ENCODE measurements around the gene TMEM239.

TMEM239 gene

GRCh38 chr20:2804041-2804828, 11.9 kb upstream of the TMEM239 start:
- no peak for TF ChIP-seq RARB (CRISPR knock-in tag; IDR thresholded peaks at IDR 0.05)
- TF ChIP-seq ZNF565 (CRISPR knock-in tag; conservative IDR thresholded peaks at IDR 0.05; ENCODE audit: low read depth) = no peak
- no peak for TF ChIP-seq TCF4 (CRISPR knock-in tag; IDR thresholded peaks at IDR 0.05; ENCODE audit: borderline replicate concordance)
- TF ChIP-seq ZC3H10 (CRISPR knock-in tag; IDR thresholded peaks at IDR 0.05) = no peak
- no peak for TF ChIP-seq CREB5 (CRISPR knock-in tag; IDR thresholded peaks at IDR 0.05; ENCODE audit: low read depth)
- TF ChIP-seq CSDC2 (CRISPR knock-in tag; IDR thresholded peaks at IDR 0.05) = no peak
- no peak for TF ChIP-seq ISL1 (CRISPR knock-in tag; IDR thresholded peaks at IDR 0.05)
- TF ChIP-seq ESRRG (CRISPR knock-in tag; IDR thresholded peaks at IDR 0.05) = no peak
- TF ChIP-seq ZFP3 (CRISPR knock-in tag; IDR thresholded peaks at IDR 0.05) = no peak
- TF ChIP-seq OSR1 (CRISPR knock-in tag; IDR thresholded peaks at IDR 0.05) = no peak
- ATAC-seq = no peak

GRCh38 chr20:2804852-2805688, 11.1 kb upstream of the TMEM239 start:
- no peak for TF ChIP-seq ESRRG (CRISPR knock-in tag; IDR thresholded peaks at IDR 0.05)
- no peak for TF ChIP-seq SNAI2 (CRISPR knock-in tag; IDR thresholded peaks at IDR 0.05)
- TF ChIP-seq BACH2 (CRISPR knock-in tag; IDR thresholded peaks at IDR 0.05; ENCODE audit: borderline replicate concordance) = no peak
- TF ChIP-seq, protein P1, sequence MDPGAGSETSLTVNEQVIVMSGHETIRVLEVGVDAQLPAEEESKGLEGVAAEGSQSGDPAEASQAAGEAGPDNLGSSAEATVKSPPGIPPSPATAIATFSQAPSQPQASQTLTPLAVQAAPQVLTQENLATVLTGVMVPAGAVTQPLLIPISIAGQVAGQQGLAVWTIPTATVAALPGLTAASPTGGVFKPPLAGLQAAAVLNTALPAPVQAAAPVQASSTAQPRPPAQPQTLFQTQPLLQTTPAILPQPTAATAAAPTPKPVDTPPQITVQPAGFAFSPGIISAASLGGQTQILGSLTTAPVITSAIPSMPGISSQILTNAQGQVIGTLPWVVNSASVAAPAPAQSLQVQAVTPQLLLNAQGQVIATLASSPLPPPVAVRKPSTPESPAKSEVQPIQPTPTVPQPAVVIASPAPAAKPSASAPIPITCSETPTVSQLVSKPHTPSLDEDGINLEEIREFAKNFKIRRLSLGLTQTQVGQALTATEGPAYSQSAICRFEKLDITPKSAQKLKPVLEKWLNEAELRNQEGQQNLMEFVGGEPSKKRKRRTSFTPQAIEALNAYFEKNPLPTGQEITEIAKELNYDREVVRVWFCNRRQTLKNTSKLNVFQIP (CRISPR knock-in tag; IDR thresholded peaks at IDR 0.05; ENCODE audit: borderline replicate concordance, low read depth) = no peak
- no peak for TF ChIP-seq ISL1 (CRISPR knock-in tag; IDR thresholded peaks at IDR 0.05)
- TF ChIP-seq, protein P2, sequence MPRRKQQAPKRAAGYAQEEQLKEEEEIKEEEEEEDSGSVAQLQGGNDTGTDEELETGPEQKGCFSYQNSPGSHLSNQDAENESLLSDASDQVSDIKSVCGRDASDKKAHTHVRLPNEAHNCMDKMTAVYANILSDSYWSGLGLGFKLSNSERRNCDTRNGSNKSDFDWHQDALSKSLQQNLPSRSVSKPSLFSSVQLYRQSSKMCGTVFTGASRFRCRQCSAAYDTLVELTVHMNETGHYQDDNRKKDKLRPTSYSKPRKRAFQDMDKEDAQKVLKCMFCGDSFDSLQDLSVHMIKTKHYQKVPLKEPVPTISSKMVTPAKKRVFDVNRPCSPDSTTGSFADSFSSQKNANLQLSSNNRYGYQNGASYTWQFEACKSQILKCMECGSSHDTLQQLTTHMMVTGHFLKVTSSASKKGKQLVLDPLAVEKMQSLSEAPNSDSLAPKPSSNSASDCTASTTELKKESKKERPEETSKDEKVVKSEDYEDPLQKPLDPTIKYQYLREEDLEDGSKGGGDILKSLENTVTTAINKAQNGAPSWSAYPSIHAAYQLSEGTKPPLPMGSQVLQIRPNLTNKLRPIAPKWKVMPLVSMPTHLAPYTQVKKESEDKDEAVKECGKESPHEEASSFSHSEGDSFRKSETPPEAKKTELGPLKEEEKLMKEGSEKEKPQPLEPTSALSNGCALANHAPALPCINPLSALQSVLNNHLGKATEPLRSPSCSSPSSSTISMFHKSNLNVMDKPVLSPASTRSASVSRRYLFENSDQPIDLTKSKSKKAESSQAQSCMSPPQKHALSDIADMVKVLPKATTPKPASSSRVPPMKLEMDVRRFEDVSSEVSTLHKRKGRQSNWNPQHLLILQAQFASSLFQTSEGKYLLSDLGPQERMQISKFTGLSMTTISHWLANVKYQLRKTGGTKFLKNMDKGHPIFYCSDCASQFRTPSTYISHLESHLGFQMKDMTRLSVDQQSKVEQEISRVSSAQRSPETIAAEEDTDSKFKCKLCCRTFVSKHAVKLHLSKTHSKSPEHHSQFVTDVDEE (CRISPR knock-in tag; IDR thresholded peaks at IDR 0.05) = no peak
- TF ChIP-seq ZNF70 (CRISPR knock-in tag; IDR thresholded peaks at IDR 0.05) = no peak
- TF ChIP-seq ZNF565 (CRISPR knock-in tag; conservative IDR thresholded peaks at IDR 0.05; ENCODE audit: low read depth) = no peak
- TF ChIP-seq ZFP30 (CRISPR knock-in tag; IDR thresholded peaks at IDR 0.05) = no peak
- no peak for TF ChIP-seq TOX (CRISPR knock-in tag; IDR thresholded peaks at IDR 0.05; ENCODE audit: borderline replicate concordance)
- no peak for ATAC-seq

- no peak for ATAC-seq
- TF ChIP-seq, protein P3, sequence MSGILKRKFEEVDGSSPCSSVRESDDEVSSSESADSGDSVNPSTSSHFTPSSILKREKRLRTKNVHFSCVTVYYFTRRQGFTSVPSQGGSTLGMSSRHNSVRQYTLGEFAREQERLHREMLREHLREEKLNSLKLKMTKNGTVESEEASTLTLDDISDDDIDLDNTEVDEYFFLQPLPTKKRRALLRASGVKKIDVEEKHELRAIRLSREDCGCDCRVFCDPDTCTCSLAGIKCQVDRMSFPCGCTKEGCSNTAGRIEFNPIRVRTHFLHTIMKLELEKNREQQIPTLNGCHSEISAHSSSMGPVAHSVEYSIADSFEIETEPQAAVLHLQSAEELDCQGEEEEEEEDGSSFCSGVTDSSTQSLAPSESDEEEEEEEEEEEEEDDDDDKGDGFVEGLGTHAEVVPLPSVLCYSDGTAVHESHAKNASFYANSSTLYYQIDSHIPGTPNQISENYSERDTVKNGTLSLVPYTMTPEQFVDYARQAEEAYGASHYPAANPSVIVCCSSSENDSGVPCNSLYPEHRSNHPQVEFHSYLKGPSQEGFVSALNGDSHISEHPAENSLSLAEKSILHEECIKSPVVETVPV (CRISPR knock-in tag; IDR thresholded peaks at IDR 0.05) = no peak
- TF ChIP-seq RARB (CRISPR knock-in tag; IDR thresholded peaks at IDR 0.05) (no peak), SNAI2 (CRISPR knock-in tag; IDR thresholded peaks at IDR 0.05) (no peak), ZNF565 (CRISPR knock-in tag; conservative IDR thresholded peaks at IDR 0.05; ENCODE audit: low read depth) (no peak), ZNF8 (CRISPR knock-in tag; IDR thresholded peaks at IDR 0.05) (no peak), ZNF70 (CRISPR knock-in tag; IDR thresholded peaks at IDR 0.05) (no peak), PATZ1 (CRISPR knock-in tag; IDR thresholded peaks at IDR 0.05; ENCODE audit: borderline replicate concordance) (no peak), CSDC2 (CRISPR knock-in tag; IDR thresholded peaks at IDR 0.05) (no peak), CREB5 (CRISPR knock-in tag; IDR thresholded peaks at IDR 0.05; ENCODE audit: low read depth) (no peak), BACH2 (CRISPR knock-in tag; IDR thresholded peaks at IDR 0.05; ENCODE audit: borderline replicate concordance) (no peak)
Observed at GRCh38 chr20:2805689-2806350, 10.3 kb upstream of the TMEM239 start.
